GM12878 (cell line): ENCODE data around the gene MANBA. TPM values are rescaled to one million over a fixed set of nuclear protein-coding genes. Genes with fewer than 3 reads are reported as not detected.

Experiments
- ATAC-seq: fragments of 200-7000 bp; cut with Tn5 transposase; 3 replicates; pipeline ENCODE4 v1.9.1; 2020; ENCODE audit warnings: mild to moderate bottlenecking, moderate library complexity
- BruUV-seq: library from RNA; stranded (reverse); fragments of 400-500 nt; replicated peaks from 2 replicates; lab custom pipeline; 2021; lab: Mats Ljungman, UMichigan
- CTCF ChIA-PET: fragments of 300-600 bp; sonication (Branson Sonifier 250); formaldehyde crosslinking; extraction: SDS; loops from one replicate; lab custom pipeline; 2021; ENCODE audit warnings: inconsistent platforms; lab: Yijun Ruan, JAX
- POLR2A ChIA-PET: fragments of 350-600 bp; formaldehyde crosslinking; extraction: SDS; loops from one replicate; lab custom pipeline; 2021; ENCODE audit warnings: inconsistent platforms; lab: Charles Lee
- RAD21 ChIA-PET: fragments of 300-600 bp; sonication (Branson Sonifier 250); formaldehyde crosslinking; loops from one replicate; lab custom pipeline; 2023; ENCODE audit warnings: antibody characterized with exemption; ENCODE audit not compliant: unreplicated experiment; lab: Charles Lee
- SMC1A ChIA-PET: fragments of 300-600 bp; sonication (Branson Sonifier 250); formaldehyde crosslinking; loops from one replicate; lab custom pipeline; 2023; ENCODE audit not compliant: unreplicated experiment, uncharacterized antibody; lab: Charles Lee
- DNase-seq: peaks from one replicate; pipeline ENCODE4 v3.0.0-alpha.2; 2011; ENCODE audit warnings: low read depth, low spot score
- FAIRE-seq: peaks from 3 replicates; lab custom pipeline; 2011; peaks lifted over from hg19 to GRCh38; lab: Jason Lieb, UNC
- H2AFZ ChIP-seq: 2 replicates; pipeline ENCODE4 v1.6.0; 2011; ENCODE audit warnings: low read depth, low read length, control low read depth; ENCODE audit not compliant: control insufficient read depth
- H3K27ac ChIP-seq: 2 replicates; pipeline ENCODE4 v1.5.1; 2011; ENCODE audit warnings: control low read depth; ENCODE audit not compliant: control insufficient read depth, insufficient read depth
- H3K27me3 ChIP-seq, 2 experiments: replicated peaks in 1 of 2; 2 replicates each; pipeline versions ENCODE4 v1.6.0 to v1.6.1; 2011; ENCODE audit warnings: low read length in 1 of 2; ENCODE audit not compliant: control insufficient read depth in 2 of 2, insufficient read depth in 2 of 2
- H3K36me3 ChIP-seq, 2 experiments: 2 replicates each; pipeline ENCODE4 v1.5.1; 2011; ENCODE audit warnings: low read length in 1 of 2; ENCODE audit not compliant: control insufficient read depth in 2 of 2, insufficient read depth in 2 of 2
- H3K4me1 ChIP-seq: 2 replicates; pipeline ENCODE4 v1.6.1; 2011; ENCODE audit warnings: mild to moderate bottlenecking, low read length, moderate library complexity, mixed read lengths; ENCODE audit not compliant: control insufficient read depth, insufficient read depth
- H3K4me2 ChIP-seq: 2 replicates; pipeline ENCODE4 v1.6.0; 2011; ENCODE audit warnings: control low read depth; ENCODE audit not compliant: control insufficient read depth, insufficient read depth
- H3K4me3 ChIP-seq: fragments of 200-600 bp; sonication (generic); 2 replicates; pipeline ENCODE4 v1.5.1; 2016
- H3K79me2 ChIP-seq: 2 replicates; pipeline ENCODE4 v1.6.0; 2011; ENCODE audit warnings: low read length; ENCODE audit not compliant: control insufficient read depth, insufficient read depth
- H3K9ac ChIP-seq: 2 replicates; pipeline ENCODE4 v1.8.0; 2011; ENCODE audit warnings: low read length, control low read depth, mixed read lengths; ENCODE audit not compliant: control insufficient read depth, insufficient read depth
- H3K9me3 ChIP-seq: replicated peaks from 3 replicates; pipeline ENCODE4 v1.5.1; 2011; ENCODE audit warnings: mild to moderate bottlenecking, low read length; ENCODE audit not compliant: control insufficient read depth, insufficient read depth
- H4K20me1 ChIP-seq: 2 replicates; pipeline ENCODE4 v1.6.0; 2011; ENCODE audit not compliant: control insufficient read depth, insufficient read depth
- BACH1 ChIP-seq: fragments of 450-650 bp; IDR thresholded peaks from 2 replicates; pipeline ENCODE4 v1.6.1; 2017; ENCODE audit warnings: mild to moderate bottlenecking, borderline replicate concordance
- IKZF2 ChIP-seq, 2 experiments: fragments of 450-650 bp; IDR thresholded peaks; 2 replicates each; pipeline ENCODE4 v1.6.1; 2017; ENCODE audit warnings: mild to moderate bottlenecking in 2 of 2, moderate library complexity in 2 of 2
- KLF5 ChIP-seq: fragments of 450-650 bp; IDR thresholded peaks from 2 replicates; pipeline ENCODE4 v1.6.1; 2014; ENCODE audit warnings: mild to moderate bottlenecking; ENCODE audit not compliant: partially characterized antibody
- MTA2 ChIP-seq: fragments of 450-650 bp; IDR thresholded peaks from 2 replicates; pipeline ENCODE4 v1.6.1; 2016; ENCODE audit warnings: low read depth, mild to moderate bottlenecking, moderate library complexity
- PML ChIP-seq: IDR thresholded peaks from 2 replicates; pipeline ENCODE4 v1.6.1; 2012; ENCODE audit warnings: low read length, inconsistent platforms
- RAD21 ChIP-seq: IDR thresholded peaks from 2 replicates; pipeline ENCODE4 v1.6.1; 2011; ENCODE audit warnings: mild to moderate bottlenecking, low read depth, low read length, moderate library complexity; ENCODE audit not compliant: insufficient read depth
- SREBF2 ChIP-seq: IDR thresholded peaks from 2 replicates; pipeline ENCODE4 v1.6.1; 2012; ENCODE audit warnings: mild to moderate bottlenecking, low read length
- ZNF622 ChIP-seq: fragments of 450-650 bp; IDR thresholded peaks from 2 replicates; pipeline ENCODE4 v1.6.1; 2017; ENCODE audit warnings: mild to moderate bottlenecking, inconsistent platforms
- WGBS: methylation state at CpG from one replicate; pipeline ENCODE4 v1.1.6; 2016; ENCODE audit warnings: low lambda C conversion rate; ENCODE audit not compliant: insufficient replicate concordance, insufficient coverage; ENCODE audit errors: missing lambda C conversion rate; 5-methylcytosine and 5-hydroxymethylcytosine counted together
- in situ Hi-C: fragments of 300-500 bp; cut with MboI; formaldehyde crosslinking; loops from 9 replicates; pipeline ENCODE4 v1.14.3; 2018; ENCODE audit warnings: mixed read lengths
- intact Hi-C: fragments of 100-400 bp; cut with micrococcal nuclease; formaldehyde crosslinking; loops from one replicate; pipeline ENCODE4 v1.14.2; 2022; ENCODE audit not compliant: unreplicated experiment
- polyA plus RNA-seq, 11 experiments: library from polyadenylated mRNA; depleted of rRNA in 4 of 11; unstranded in 6 of 11; stranded (reverse) in 5 of 11; fragments of >200 nt; fragmentation: Nextera tagmentation in 4 of 11; fragmentation: Illumina TruSeq in 1 of 11; extraction: Ambion mirVana in 4 of 11; extraction: Trizol in 1 of 11; gene quantifications; 1 replicate in 1 of 11; 2 replicates in 10 of 11; pipeline versions ENCODE4 v1.2.1 to v1.2.3, GENCODE V29; 2011 to 2016; ENCODE audit warnings: inconsistent platforms in 2 of 11, missing spikeins in 2 of 11, low read depth in 1 of 11
- total RNA-seq, 4 experiments: library from RNA; depleted of rRNA in 3 of 4; stranded (reverse); fragments of >200 nt in 3 of 4; fragmentation: Illumina TruSeq in 1 of 4; extraction: Trizol in 1 of 4; gene quantifications; 2 replicates each; pipeline versions ENCODE4 v1.2.1 to v1.2.3, GENCODE V29; 2013 to 2021
- TF ChIP-seq, protein P1 (sequence below): fragments of 450-650 bp; conservative IDR thresholded peaks from 2 replicates; pipeline ENCODE4 v1.6.1; 2017; ENCODE audit warnings: mild to moderate bottlenecking, moderate library complexity
- TF ChIP-seq, protein P2 (sequence below): IDR thresholded peaks from 2 replicates; pipeline ENCODE4 v1.6.1; 2012; ENCODE audit warnings: improper control_type of control experiment, low read depth, low read length; ENCODE audit not compliant: insufficient replicate concordance
- TF ChIP-seq, protein P3 (sequence below): fragments of 450-650 bp; IDR thresholded peaks from 2 replicates; pipeline ENCODE4 v1.6.1; 2018; ENCODE audit warnings: mild to moderate bottlenecking, low read depth, moderate library complexity; ENCODE audit not compliant: partially characterized antibody

MANBA gene
- total and polyA plus RNA-seq, 10 of the 15 experiments (the other 5 are each of a cell fraction or from before 2014, with no cell fraction given) = 3.8 to 19.0 (median 12.5) TPM

DNA sequence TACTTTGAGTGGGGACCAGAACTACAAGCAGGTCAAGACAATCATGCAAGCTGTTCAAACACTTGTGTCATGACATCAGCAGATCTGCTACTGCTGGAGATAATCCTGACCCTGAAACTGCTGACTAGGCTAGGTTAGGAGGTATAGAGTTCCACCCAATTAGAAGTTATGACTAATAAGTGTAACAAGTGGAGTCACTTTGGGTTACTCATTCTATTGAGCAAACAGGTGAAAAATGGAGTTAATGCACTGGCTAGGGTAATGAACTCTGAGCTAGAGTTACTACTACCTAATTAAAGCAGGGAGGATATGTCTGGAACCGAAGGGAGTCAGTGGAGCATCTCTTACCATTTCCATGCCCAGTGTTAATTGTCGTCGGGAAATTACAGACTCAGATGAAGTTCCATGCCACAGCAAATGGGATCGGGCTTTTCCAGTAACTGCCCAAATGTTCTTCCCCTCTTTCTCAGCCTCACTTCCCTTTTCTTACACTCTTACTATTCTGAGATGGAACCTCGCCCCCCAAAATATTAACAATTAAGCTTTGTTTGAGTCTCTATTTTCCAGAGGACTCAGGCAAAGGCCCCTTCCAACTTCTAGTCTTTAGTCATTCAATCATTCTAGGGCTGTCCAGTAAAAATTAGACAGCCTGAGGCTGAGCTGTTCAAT, 19.8 kb upstream of the MANBA start:
- ChIA-PET RAD21 (no interaction called here), POLR2A (interaction anchor here (1.3 kb wide), 1 partner anchor 20 kb away, joined by 4 read pairs; the partner anchor contains the start of gene MANBA), CTCF (interaction anchor here (1.0 to 1.6 kb wide), 3 partner anchors 9 to 252 kb away, joined by 3 to 5 read pairs (median 3); no protein-coding TSS in a partner anchor), SMC1A (interaction anchor here (0.8 to 1.9 kb wide), 8 partner anchors 10 to 286 kb away, joined by 3 to 9 read pairs (median 4); no protein-coding TSS in a partner anchor)
- WGBS = 58% methylated on average over 5 of the region's 5 CpGs
- intact Hi-C loops = no loop called here
- BruUV-seq = no TSS peak
- Histone ChIP-seq H3K27ac (no peak overlapping the region), H3K27me3 (no peaks in the 10 kb centered on the region), H3K9ac (no peak overlapping the region), H4K20me1 (no peaks in the 10 kb centered on the region), H2AFZ (no peak overlapping the region), H3K4me2 (no peak overlapping the region), H3K9me3 (no peaks in the 10 kb centered on the region), H3K4me3 (no peak overlapping the region), H3K36me3 (no peaks in the 10 kb centered on the region), H3K79me2 (no peaks in the 10 kb centered on the region), H3K4me1 (no peaks in the 10 kb centered on the region)
- ATAC-seq (peak; percentile 88), FAIRE-seq (no peak), DNase-seq (no peak)
- in situ Hi-C loops = no loop called here
- TF ChIP-seq, protein P1, sequence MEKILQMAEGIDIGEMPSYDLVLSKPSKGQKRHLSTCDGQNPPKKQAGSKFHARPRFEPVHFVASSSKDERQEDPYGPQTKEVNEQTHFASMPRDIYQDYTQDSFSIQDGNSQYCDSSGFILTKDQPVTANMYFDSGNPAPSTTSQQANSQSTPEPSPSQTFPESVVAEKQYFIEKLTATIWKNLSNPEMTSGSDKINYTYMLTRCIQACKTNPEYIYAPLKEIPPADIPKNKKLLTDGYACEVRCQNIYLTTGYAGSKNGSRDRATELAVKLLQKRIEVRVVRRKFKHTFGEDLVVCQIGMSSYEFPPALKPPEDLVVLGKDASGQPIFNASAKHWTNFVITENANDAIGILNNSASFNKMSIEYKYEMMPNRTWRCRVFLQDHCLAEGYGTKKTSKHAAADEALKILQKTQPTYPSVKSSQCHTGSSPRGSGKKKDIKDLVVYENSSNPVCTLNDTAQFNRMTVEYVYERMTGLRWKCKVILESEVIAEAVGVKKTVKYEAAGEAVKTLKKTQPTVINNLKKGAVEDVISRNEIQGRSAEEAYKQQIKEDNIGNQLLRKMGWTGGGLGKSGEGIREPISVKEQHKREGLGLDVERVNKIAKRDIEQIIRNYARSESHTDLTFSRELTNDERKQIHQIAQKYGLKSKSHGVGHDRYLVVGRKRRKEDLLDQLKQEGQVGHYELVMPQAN = no peak
- TF ChIP-seq BACH1 (peak; percentile 42; the same call in 1 of the 2 replicates), MTA2 (peak; percentile 49; the same call in 1 of the 2 replicates), KLF5 (no peak), PML (no peak), ZNF622 (no peak), SREBF2 (no peak), IKZF2 (IDR thresholded peaks at IDR 0.05) (peak in 1 of 2 experiments; percentile 21; a peak in 1 of 4 replicates), RAD21 (no peak)
- TF ChIP-seq, protein P2, sequence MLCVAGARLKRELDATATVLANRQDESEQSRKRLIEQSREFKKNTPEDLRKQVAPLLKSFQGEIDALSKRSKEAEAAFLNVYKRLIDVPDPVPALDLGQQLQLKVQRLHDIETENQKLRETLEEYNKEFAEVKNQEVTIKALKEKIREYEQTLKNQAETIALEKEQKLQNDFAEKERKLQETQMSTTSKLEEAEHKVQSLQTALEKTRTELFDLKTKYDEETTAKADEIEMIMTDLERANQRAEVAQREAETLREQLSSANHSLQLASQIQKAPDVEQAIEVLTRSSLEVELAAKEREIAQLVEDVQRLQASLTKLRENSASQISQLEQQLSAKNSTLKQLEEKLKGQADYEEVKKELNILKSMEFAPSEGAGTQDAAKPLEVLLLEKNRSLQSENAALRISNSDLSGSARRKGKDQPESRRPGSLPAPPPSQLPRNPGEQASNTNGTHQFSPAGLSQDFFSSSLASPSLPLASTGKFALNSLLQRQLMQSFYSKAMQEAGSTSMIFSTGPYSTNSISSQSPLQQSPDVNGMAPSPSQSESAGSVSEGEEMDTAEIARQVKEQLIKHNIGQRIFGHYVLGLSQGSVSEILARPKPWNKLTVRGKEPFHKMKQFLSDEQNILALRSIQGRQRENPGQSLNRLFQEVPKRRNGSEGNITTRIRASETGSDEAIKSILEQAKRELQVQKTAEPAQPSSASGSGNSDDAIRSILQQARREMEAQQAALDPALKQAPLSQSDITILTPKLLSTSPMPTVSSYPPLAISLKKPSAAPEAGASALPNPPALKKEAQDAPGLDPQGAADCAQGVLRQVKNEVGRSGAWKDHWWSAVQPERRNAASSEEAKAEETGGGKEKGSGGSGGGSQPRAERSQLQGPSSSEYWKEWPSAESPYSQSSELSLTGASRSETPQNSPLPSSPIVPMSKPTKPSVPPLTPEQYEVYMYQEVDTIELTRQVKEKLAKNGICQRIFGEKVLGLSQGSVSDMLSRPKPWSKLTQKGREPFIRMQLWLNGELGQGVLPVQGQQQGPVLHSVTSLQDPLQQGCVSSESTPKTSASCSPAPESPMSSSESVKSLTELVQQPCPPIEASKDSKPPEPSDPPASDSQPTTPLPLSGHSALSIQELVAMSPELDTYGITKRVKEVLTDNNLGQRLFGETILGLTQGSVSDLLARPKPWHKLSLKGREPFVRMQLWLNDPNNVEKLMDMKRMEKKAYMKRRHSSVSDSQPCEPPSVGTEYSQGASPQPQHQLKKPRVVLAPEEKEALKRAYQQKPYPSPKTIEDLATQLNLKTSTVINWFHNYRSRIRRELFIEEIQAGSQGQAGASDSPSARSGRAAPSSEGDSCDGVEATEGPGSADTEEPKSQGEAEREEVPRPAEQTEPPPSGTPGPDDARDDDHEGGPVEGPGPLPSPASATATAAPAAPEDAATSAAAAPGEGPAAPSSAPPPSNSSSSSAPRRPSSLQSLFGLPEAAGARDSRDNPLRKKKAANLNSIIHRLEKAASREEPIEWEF = no peak
- TF ChIP-seq, protein P3, sequence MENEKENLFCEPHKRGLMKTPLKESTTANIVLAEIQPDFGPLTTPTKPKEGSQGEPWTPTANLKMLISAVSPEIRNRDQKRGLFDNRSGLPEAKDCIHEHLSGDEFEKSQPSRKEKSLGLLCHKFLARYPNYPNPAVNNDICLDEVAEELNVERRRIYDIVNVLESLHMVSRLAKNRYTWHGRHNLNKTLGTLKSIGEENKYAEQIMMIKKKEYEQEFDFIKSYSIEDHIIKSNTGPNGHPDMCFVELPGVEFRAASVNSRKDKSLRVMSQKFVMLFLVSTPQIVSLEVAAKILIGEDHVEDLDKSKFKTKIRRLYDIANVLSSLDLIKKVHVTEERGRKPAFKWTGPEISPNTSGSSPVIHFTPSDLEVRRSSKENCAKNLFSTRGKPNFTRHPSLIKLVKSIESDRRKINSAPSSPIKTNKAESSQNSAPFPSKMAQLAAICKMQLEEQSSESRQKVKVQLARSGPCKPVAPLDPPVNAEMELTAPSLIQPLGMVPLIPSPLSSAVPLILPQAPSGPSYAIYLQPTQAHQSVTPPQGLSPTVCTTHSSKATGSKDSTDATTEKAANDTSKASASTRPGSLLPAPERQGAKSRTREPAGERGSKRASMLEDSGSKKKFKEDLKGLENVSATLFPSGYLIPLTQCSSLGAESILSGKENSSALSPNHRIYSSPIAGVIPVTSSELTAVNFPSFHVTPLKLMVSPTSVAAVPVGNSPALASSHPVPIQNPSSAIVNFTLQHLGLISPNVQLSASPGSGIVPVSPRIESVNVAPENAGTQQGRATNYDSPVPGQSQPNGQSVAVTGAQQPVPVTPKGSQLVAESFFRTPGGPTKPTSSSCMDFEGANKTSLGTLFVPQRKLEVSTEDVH = no peak
